A549 (cell line): ENCODE measurements around the gene MTG1. TPM values are rescaled to one million over a fixed set of nuclear protein-coding genes. Genes with fewer than 3 reads are reported as not detected.

Experiments used
- ATAC-seq, 2 experiments: fragments of 200-7000 bp in 1 of 2; fragments of >200 bp in 1 of 2; cut with Nextera tagmentation in 1 of 2; cut with Tn5 transposase in 1 of 2; 3 replicates each; pipeline versions ENCODE4 v1.8.0 to v1.9.1; 2018 to 2020; ENCODE audit warnings: mild to moderate bottlenecking in 1 of 2, moderate library complexity in 1 of 2
- CTCF ChIA-PET: fragments of 300-600 bp; sonication (Branson Sonifier 250); formaldehyde crosslinking; extraction: SDS; loops from one replicate; lab custom pipeline; 2021; ENCODE audit warnings: antibody characterized with exemption, inconsistent platforms; lab: Yijun Ruan, JAX
- POLR2A ChIA-PET: fragments of 350-600 bp; formaldehyde crosslinking; extraction: SDS; loops from one replicate; lab custom pipeline; 2021; ENCODE audit warnings: antibody characterized with exemption, inconsistent platforms; lab: Yijun Ruan, JAX
- DNase-seq, 2 experiments: peaks; one replicate each; pipeline versions ENCODE4 v3.0.0 to v3.0.0-alpha.2; 2011 to 2016; ENCODE audit warnings: low read depth in 1 of 2, low spot score in 1 of 2
- FAIRE-seq: peaks from 2 replicates; lab custom pipeline; 2011; peaks lifted over from hg19 to GRCh38; lab: Jason Lieb, UNC
- H3K27ac ChIP-seq, 2 experiments: fragments of >200 bp; sonication (Bioruptor Twin); formaldehyde crosslinking; 3 replicates each; pipeline ENCODE4 v1.5.1; 2016 to 2017
- H3K4me1 ChIP-seq: fragments of >200 bp; sonication (Bioruptor Twin); formaldehyde crosslinking; 3 replicates; pipeline ENCODE4 v1.6.1; 2016
- H3K4me2 ChIP-seq: fragments of >200 bp; sonication (Bioruptor Twin); formaldehyde crosslinking; 3 replicates; pipeline ENCODE4 v1.6.1; 2016
- H3K4me3 ChIP-seq: fragments of >200 bp; sonication (Bioruptor Twin); formaldehyde crosslinking; 3 replicates; pipeline ENCODE4 v1.5.1; 2016
- H3K9me3 ChIP-seq: fragments of >200 bp; sonication (Bioruptor Twin); formaldehyde crosslinking; 3 replicates; pipeline ENCODE4 v1.6.1; 2016
- BHLHE40 ChIP-seq: IDR thresholded peaks from 2 replicates; pipeline ENCODE4 v1.6.1; 2012; ENCODE audit warnings: low read depth, low read length, inconsistent platforms
- E2F6 ChIP-seq: IDR thresholded peaks from 2 replicates; pipeline ENCODE4 v1.6.1; 2012; ENCODE audit warnings: low read depth, borderline replicate concordance
- EHF ChIP-seq: fragments of 250-450 bp; sonication (Bioruptor Pico); IDR thresholded peaks from 2 replicates; pipeline ENCODE4 v1.5.0; 2020; ENCODE audit warnings: mild to moderate bottlenecking
- GATA3 ChIP-seq: IDR thresholded peaks from 2 replicates; pipeline ENCODE4 v1.6.1; 2012; ENCODE audit warnings: borderline replicate concordance
- HOXA7 ChIP-seq: fragments of 250-450 bp; sonication (Bioruptor Pico); IDR thresholded peaks from 2 replicates; pipeline ENCODE4 v1.5.0; 2020; ENCODE audit warnings: mild to moderate bottlenecking, moderate library complexity
- HOXB13 ChIP-seq: fragments of 250-450 bp; sonication (Bioruptor Pico); IDR thresholded peaks from 2 replicates; pipeline ENCODE4 v1.5.0; 2020; ENCODE audit warnings: low read depth, mild to moderate bottlenecking, moderate library complexity
- JUN ChIP-seq, 2 experiments: fragments of >200 bp; sonication (Bioruptor Twin); formaldehyde crosslinking; IDR thresholded peaks; 2 replicates in 1 of 2; 3 replicates in 1 of 2; pipeline ENCODE4 v1.6.1; 2016 to 2017
- KDM1A ChIP-seq: fragments of 200-600 bp; sonication (generic); IDR thresholded peaks from 2 replicates; pipeline ENCODE4 v1.6.1; 2016; ENCODE audit warnings: low read depth, mild to moderate bottlenecking
- MYC ChIP-seq: IDR thresholded peaks from 2 replicates; pipeline ENCODE4 v1.6.1; 2012; ENCODE audit warnings: mild to moderate bottlenecking, inconsistent platforms, low read length, improper control_type of control experiment, borderline replicate concordance
- PHF8 ChIP-seq: fragments of 200-600 bp; sonication (generic); IDR thresholded peaks from 2 replicates; pipeline ENCODE4 v1.6.1; 2016; ENCODE audit warnings: low read depth, mild to moderate bottlenecking, antibody characterized with exemption, moderate library complexity, borderline replicate concordance
- POLR2A ChIP-seq: IDR thresholded peaks from 2 replicates; pipeline ENCODE4 v1.6.1; 2012; ENCODE audit warnings: mild to moderate bottlenecking, low read length
- RCOR1 ChIP-seq: fragments of 150-350 bp; IDR thresholded peaks from 2 replicates; pipeline ENCODE4 v1.6.1; 2014; ENCODE audit warnings: antibody characterized with exemption, low read length, low read depth
- REST ChIP-seq: fragments of 200-600 bp; sonication (generic); IDR thresholded peaks from 2 replicates; pipeline ENCODE4 v1.6.1; 2016; ENCODE audit warnings: antibody characterized with exemption, mild to moderate bottlenecking, moderate library complexity
- RFX5 ChIP-seq: fragments of 450-650 bp; IDR thresholded peaks from 2 replicates; pipeline ENCODE4 v1.7.1; 2014; ENCODE audit warnings: antibody characterized with exemption, mild to moderate bottlenecking, moderate library complexity
- WGBS: methylation state at CpG from one replicate; pipeline ENCODE4 v1.1.6; 2017; ENCODE audit errors: missing lambda C conversion rate; 5-methylcytosine and 5-hydroxymethylcytosine counted together
- polyA plus RNA-seq, 4 experiments: library from polyadenylated mRNA; depleted of rRNA in 3 of 4; stranded (reverse); fragments of >200 nt; fragmentation: RNase III in 1 of 4; extraction: RNeasy Plus Mini Kit Qiagen cat#74134 plus additional on column Dnase treatment in 1 of 4; gene quantifications; 2 replicates in 3 of 4; 3 replicates in 1 of 4; pipeline ENCODE4 v1.2.3, GENCODE V29; 2011 to 2017
- TF ChIP-seq, protein P1 (sequence below): fragments of 150-350 bp; IDR thresholded peaks from 2 replicates; pipeline ENCODE4 v1.6.1; 2014; ENCODE audit warnings: low read depth, mild to moderate bottlenecking, low read length
- TF ChIP-seq, protein P2 (sequence below): IDR thresholded peaks from 2 replicates; pipeline ENCODE4 v1.6.1; 2012
- TF ChIP-seq, protein P3 (sequence below): fragments of >200 bp; sonication (Bioruptor Twin); formaldehyde crosslinking; IDR thresholded peaks from 3 replicates; pipeline ENCODE4 v1.5.1; 2016
- TF ChIP-seq, protein P4 (sequence below): fragments of >200 bp; sonication (Bioruptor Twin); formaldehyde crosslinking; IDR thresholded peaks from 3 replicates; pipeline ENCODE4 v1.6.1; 2016

Gene MTG1
- polyA plus RNA-seq, 2 of the 4 experiments (the other 2 are of a cell fraction) = 60.3 to 67.2 TPM

GRCh38 chr10:133356549-133357284 is 37.2 kb upstream of the MTG1 start (continued):
- TF ChIP-seq REST (no peak), HOXA7 (no peak)
- TF ChIP-seq, protein P1, sequence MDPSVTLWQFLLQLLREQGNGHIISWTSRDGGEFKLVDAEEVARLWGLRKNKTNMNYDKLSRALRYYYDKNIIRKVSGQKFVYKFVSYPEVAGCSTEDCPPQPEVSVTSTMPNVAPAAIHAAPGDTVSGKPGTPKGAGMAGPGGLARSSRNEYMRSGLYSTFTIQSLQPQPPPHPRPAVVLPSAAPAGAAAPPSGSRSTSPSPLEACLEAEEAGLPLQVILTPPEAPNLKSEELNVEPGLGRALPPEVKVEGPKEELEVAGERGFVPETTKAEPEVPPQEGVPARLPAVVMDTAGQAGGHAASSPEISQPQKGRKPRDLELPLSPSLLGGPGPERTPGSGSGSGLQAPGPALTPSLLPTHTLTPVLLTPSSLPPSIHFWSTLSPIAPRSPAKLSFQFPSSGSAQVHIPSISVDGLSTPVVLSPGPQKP = no peak
- TF ChIP-seq, all 56 proteins: peak for 0

GRCh38 chr10:133357285-133358161 is 36.4 kb upstream of the MTG1 start, which contains the start of gene FUOM:
FUOM (minus strand) TSS chr10:133358019; CDS start chr10:133358007, 12 bp downstream.
- Histone ChIP-seq H3K4me1 (peaks cover 10% of the 10 kb centered on the region; the same call in 1 of the 3 replicates), H3K9me3 (no peaks in the 10 kb centered on the region), H3K27ac (peak within 1 kb of the TSS; percentile 84 to 86), H3K4me3 (peak within 1 kb of the TSS; percentile 78), H3K4me2 (peak within 1 kb of the TSS; percentile 98)
- ATAC-seq = peak; percentile 33 to 77; a peak in 4 of 6 replicates
- 33% methylated on average over 3 of the region's 83 CpGs for WGBS
- CTCF ChIA-PET = interaction anchor here (5.5 kb wide), 1 partner anchor 28 kb away, joined by 38 read pairs; no protein-coding TSS in a partner anchor
- FAIRE-seq = no peak
- DNase-seq = peak; percentile 48 to 67
- POLR2A ChIA-PET = interaction anchor here (0.8 kb wide), 1 partner anchor 12 kb away, joined by 3 read pairs; no protein-coding TSS in a partner anchor
- no peak for TF ChIP-seq BHLHE40
- no peak for TF ChIP-seq KDM1A
- peak; percentile 32; the same call in 1 of the 2 replicates for TF ChIP-seq POLR2A
- no peak for TF ChIP-seq HOXB13 (CRISPR knock-in tag)
- peak; percentile 46; the same call in 1 of the 2 replicates for TF ChIP-seq PHF8
- TF ChIP-seq E2F6 = peak; percentile 78
- TF ChIP-seq, protein P2, sequence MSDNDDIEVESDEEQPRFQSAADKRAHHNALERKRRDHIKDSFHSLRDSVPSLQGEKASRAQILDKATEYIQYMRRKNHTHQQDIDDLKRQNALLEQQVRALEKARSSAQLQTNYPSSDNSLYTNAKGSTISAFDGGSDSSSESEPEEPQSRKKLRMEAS = peak; percentile 85
- TF ChIP-seq, all 56 proteins: peak for 4

DNA sequence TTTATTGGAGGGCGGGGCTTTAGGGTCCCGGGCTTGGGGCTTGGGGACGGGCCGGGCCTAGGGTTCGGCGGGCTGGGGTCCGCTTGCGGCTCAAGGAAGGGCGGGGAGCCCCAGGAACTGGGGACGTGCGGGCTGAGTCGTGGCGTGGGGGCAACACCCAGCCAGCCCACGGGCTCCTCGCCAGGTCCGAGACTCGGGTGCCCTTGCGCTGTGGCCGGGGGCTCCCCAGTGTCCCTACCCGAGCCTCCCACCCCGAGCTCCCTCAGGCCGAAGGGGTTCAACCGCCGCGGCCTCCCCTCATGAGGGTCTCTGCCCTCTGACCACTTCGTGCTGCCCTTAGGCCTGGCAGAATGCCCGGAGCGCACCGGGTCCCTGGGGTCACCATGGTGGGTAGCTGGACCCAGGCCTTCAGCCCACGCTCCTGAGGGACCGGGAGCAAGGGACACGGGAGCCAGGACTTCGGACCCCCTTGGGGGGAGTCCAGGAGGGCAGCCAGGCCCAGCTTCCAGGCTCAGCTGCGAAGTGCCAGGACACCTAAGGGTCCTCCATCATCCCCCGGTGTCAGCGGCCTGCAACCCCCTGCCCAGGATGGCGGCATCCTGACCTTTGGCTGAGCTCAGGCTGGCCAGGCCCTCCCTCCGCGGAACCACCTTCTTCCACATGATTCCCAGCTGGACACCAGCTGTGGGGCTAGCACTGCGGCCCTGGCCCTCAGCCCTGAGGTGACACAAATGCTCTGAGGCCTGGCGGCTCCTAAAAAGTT is 35.6 kb upstream of the MTG1 start:
- ATAC-seq (peak in 1 of 2 experiments; percentile 10; a peak in 3 of 6 replicates), DNase-seq (no peak), FAIRE-seq (no peak)
- Histone ChIP-seq H3K4me2 (no peak overlapping the region), H3K4me1 (peaks cover 10% of the 10 kb centered on the region; the same call in 1 of the 3 replicates), H3K9me3 (no peaks in the 10 kb centered on the region), H3K4me3 (no peak overlapping the region), H3K27ac (no peak overlapping the region; a peak in 1 of 6 replicates)
- ChIA-PET CTCF (interaction anchor here (5.5 kb wide), 1 partner anchor 29 kb away, joined by 38 read pairs; no protein-coding TSS in a partner anchor), POLR2A (no interaction called here)
- WGBS = 95% methylated on average over 20 of the region's 41 CpGs
- no peak for TF ChIP-seq RCOR1
- no peak for TF ChIP-seq JUN (IDR thresholded peaks at IDR 0.05)
- TF ChIP-seq, protein P3, sequence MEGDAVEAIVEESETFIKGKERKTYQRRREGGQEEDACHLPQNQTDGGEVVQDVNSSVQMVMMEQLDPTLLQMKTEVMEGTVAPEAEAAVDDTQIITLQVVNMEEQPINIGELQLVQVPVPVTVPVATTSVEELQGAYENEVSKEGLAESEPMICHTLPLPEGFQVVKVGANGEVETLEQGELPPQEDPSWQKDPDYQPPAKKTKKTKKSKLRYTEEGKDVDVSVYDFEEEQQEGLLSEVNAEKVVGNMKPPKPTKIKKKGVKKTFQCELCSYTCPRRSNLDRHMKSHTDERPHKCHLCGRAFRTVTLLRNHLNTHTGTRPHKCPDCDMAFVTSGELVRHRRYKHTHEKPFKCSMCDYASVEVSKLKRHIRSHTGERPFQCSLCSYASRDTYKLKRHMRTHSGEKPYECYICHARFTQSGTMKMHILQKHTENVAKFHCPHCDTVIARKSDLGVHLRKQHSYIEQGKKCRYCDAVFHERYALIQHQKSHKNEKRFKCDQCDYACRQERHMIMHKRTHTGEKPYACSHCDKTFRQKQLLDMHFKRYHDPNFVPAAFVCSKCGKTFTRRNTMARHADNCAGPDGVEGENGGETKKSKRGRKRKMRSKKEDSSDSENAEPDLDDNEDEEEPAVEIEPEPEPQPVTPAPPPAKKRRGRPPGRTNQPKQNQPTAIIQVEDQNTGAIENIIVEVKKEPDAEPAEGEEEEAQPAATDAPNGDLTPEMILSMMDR = no peak
- no peak for TF ChIP-seq BHLHE40
- TF ChIP-seq PHF8 = no peak
- no peak for TF ChIP-seq EHF
- TF ChIP-seq E2F6 = no peak
- TF ChIP-seq, protein P4, sequence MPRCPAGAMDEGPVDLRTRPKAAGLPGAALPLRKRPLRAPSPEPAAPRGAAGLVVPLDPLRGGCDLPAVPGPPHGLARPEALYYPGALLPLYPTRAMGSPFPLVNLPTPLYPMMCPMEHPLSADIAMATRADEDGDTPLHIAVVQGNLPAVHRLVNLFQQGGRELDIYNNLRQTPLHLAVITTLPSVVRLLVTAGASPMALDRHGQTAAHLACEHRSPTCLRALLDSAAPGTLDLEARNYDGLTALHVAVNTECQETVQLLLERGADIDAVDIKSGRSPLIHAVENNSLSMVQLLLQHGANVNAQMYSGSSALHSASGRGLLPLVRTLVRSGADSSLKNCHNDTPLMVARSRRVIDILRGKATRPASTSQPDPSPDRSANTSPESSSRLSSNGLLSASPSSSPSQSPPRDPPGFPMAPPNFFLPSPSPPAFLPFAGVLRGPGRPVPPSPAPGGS = no peak
- TF ChIP-seq GATA3 = no peak
- TF ChIP-seq RFX5 = no peak
- no peak for TF ChIP-seq MYC
- TF ChIP-seq HOXB13 (CRISPR knock-in tag) = no peak
- TF ChIP-seq KDM1A = no peak
